Measurements from ENCODE around the gene RBMS3.
"Not testable (repeated sequence)": the region's sequence is repeated elsewhere in the genome, so short reads cannot be mapped to it uniquely, and the experiment has no call there.

RBMS3 gene

GRCh38 chr3:29493109-29493508, 212.2 kb downstream of the RBMS3 start:
- no peak for DNase-seq

DNA sequence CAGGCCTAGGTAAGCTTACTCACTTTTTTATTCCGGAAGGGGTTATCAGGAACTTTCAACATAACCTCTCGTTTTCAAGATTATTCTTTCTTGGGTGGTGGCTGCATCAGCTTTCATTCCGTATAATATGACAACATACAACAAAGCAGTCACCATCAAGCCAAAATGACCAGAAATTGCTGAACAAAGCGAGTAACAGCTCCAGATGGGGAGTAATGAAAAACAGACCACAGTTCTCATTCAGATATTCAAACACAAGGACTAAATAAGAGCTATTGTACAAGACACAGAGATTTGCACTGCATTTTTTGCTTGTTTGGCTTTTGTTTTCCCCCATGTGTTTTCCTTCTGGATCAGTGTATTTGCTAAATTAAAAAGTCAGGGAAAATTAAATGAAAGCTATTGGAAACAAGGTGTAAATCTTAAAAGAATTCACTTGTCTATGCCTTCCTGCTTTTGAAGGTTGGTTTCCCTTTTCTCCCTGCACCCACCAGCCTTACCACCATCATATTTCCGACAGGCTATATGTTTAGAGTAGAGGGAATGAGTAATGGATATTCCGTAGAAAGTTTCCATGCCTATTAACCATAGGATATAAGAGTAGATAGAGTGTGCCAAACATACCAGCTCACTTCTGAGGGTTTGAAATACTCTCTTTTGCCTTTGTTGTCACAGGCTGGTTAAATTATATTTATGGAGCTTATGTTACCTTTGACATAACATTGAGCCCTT, 213.6 kb downstream of the RBMS3 start:
- DNase-seq: no peak

GRCh38 chr3:29497282-29497681, 216.4 kb downstream of the RBMS3 start:
- DNase-seq: no peak

- no peak for DNase-seq
Measured at GRCh38 chr3:29502771-29503170, 221.9 kb downstream of the RBMS3 start.

GRCh38 chr3:29503314-29503713, 222.4 kb downstream of the RBMS3 start:
- DNase-seq: no peak

GRCh38 chr3:29503958-29504357, 223.1 kb downstream of the RBMS3 start:
- DNase-seq: no peak

DNA sequence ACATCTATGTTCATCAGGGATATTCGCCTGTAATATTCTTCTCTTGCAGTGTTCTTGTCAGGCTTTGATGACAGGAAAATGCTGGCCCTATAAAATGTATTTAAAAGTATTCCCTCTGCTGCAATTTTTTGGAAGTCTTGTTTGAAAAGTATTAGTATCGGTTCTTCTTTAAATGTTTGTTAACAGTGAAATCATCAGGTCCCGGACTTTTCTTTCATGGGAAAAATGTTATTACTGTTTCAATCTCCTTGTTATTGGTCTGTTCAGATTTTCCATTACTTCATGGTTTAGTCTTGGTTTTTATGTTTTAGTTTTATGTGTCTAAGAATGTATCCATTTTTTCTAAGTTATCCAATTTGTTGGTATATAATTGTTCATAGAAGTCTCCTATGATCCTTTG, 225.6 kb downstream of the RBMS3 start:
- DNase-seq: no peak

DNA sequence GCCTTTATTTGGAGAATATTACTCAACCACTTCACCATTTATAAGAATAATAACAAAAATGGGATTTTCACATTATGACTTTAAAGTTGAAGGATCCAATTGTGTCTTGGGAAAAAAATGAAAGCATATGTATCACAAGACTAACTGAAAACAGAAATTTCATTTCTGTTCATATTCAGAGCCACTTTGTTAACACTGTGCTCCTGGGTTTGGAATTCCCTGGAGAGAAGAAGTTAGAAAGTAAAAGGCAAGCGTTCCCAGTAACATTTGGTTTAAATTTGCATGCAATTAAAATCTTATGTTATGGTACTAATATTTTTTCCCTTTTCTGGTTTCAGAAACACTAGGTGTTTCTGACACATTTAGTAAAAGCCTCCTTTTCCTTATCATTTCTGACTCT, 230.8 kb downstream of the RBMS3 start:
- no peak for DNase-seq

GRCh38 chr3:29512641-29513040, 231.8 kb downstream of the RBMS3 start:
- no peak for DNase-seq

DNA sequence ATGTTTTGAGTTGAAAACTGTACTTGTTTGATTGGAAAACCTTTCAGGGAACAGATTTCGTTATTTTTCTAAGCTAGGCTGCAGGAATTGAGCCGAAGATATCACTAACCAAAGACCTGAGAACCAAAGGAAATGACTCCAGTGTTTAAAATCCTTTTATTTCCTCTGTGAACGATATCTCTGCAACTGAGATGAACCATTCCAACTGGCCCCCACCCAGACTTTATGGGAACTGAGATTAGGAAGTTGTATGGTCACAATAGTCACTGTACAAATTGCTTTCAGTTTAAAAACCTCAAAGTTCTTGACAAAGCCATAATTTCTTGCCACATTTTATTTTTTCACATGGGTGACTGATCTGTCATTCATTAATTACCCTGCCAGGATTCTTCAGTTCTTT, 232.4 kb downstream of the RBMS3 start:
- DNase-seq: no peak

DNA sequence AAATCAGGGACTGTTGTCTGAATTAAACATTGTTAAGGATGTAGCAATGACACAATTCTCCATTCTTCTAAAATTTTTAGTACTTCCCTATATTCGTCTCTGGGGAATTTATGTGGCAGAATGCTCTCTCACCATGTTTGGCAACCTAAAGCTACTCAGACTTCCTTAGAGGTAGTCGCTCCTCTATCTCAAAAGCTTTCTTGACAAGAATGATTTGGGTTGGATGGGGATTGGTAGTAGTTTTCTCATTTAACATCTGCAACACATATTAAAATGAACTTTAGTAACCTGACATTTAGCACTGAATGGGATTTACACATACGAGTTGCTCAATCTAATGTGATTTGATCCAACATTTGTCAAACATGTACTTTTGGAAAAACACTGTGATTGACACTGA, 233.3 kb downstream of the RBMS3 start:
- DNase-seq: no peak

DNA sequence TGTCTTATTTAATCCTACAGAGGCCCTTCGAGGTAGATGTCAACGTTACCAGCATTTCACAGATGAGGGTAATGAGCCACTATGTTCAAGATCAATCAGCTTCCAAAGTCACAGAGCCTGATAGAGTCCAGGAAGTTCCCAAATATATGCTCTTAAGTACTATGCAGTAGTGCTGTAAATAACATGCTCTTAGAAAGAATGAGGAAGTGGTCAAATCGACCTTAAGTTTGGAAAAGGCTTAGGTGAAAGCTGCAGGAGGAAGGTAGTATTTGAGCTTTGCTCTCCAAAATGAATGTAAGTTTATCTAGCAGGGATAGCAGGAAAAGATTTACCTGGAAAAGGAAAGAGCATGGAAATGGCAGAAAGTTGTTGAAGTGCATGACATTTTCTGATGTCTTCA, 234.0 kb downstream of the RBMS3 start:
- no peak for DNase-seq

DNA sequence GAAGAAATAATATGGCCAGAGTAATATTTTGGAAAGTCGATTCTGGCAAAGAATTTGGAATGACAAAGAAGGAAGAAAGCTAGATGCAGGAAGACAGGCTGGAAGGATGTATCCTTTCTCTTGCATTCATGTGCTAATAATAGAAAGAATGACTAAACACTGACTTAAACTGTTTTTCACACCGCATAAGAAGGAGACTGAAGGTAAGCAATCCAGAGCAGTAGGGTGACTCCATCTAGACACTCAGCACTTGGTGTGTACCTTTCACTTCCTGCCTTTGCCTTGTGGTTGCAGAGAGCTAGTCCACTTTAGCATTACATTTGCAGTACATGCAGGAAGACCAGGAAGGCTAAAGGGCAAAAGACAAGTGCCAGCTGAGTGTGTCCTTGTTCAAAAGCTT, 234.6 kb downstream of the RBMS3 start:
- DNase-seq: no peak

DNA sequence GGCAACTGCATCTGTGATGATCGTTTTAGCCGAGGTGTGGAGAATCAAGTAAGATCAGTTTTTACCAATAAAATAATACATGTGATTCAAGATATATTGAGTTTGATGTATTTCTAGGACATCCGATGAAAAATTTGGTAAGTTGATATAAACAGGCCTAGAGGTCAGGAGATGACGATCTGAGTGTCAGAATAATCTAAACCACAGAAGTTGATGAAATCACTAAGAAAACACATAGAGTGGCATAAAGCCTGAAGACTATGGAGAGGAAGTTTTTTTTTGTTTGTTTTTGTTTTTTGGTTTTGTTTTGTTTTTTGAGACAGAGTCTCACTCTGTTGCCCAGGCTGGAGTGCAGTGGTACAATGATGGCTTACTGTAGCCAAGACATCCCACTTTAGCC, 235.3 kb downstream of the RBMS3 start:
- no peak for DNase-seq

DNA sequence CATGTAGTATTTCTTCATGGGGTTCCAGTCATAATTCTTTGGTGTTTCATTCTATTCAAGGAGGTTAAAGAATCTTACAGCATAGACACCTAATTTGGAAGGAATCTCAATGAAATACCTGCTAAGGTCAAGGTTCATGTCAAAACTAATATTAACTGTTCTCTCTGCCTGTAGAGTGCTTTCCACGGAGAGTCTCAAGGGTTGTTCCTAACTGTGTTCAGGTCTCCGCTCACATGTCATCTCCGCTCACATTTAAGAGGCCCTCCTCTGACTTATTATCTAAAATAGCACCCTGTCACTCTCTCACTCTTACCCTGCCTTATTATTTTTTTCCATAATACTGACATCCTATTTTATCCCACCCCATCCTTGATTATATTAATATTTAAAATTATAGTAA, 239.9 kb downstream of the RBMS3 start:
- DNase-seq: no peak

DNA sequence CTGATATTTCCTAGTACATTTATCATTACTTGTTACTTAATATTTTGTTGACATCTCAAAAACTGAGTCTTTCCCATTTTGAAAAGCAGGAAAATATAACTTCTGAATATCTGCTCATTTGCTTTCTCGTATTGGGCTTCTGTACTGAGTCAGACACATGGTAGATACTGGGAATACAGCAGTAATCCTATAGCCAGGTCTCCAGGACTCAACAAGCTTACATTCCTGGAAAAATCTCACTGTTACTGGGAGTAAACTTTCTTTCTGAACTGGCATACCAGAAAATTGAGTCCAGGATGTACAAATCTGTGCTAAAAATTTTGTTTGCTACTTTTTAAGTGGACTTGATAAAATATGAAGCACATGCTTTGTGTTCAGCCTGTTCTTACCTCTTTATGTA, 240.4 kb downstream of the RBMS3 start:
- DNase-seq: no peak

GRCh38 chr3:29521751-29522150, 240.9 kb downstream of the RBMS3 start:
- DNase-seq: no peak

GRCh38 chr3:29524433-29524832, 243.6 kb downstream of the RBMS3 start:
- not testable (repeated sequence) for DNase-seq

DNA sequence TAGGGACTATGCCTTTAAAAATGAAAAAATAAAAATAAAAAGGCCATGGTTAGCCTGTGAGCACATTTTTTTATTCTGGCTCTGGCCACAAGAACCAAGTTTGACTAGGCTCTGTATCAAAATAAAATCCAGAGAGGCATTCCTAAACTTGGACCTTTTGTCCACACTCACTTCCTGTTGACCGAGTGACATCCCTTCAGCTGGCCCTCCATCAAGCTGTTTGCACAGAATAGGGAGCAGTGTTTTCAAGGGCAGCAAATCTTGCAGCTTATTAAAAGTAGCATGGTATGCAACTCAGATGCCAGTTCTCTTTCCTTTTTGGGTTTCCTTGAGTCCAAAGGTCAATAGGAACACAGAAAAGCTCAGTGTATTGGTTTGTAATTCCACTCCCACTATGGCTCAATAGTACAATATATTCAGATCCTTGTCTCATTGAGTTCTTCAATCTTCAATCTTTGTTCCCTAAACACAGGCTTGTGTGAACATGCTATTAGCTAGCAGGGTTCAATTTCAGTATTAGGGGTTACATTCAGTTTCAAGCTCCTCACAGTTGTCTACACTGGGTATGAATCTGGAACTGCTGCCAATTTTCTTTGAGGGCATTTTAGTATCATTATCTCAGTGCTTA, 244.5 kb downstream of the RBMS3 start:
- no peak for DNase-seq

GRCh38 chr3:29527246-29527645, 246.4 kb downstream of the RBMS3 start:
- no peak for DNase-seq

GRCh38 chr3:29531644-29532043, 250.8 kb downstream of the RBMS3 start:
- DNase-seq: no peak

DNA sequence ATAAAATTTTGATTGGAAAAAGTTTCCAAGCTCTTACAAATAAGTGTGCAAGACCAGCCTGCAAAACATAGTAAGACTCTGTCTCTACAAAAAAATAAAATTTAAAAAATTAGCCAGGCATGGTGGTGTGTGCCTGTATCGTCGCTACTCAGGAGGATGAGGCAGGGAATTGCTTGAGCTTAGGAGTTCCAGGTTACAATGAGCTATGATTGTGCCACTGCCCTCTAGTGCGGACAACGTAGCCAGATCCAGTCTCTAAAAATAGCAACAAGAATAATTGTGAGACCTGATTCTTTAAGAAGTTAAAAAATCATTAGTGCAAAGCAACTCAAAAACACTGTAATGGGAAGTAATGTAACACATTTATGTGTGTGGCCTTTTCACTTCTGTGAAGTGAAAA, 251.6 kb downstream of the RBMS3 start:
- no peak for DNase-seq

- no peak for DNase-seq
Measured at GRCh38 chr3:29534006-29534405, 253.1 kb downstream of the RBMS3 start.

GRCh38 chr3:29536016-29536758, 255.3 kb downstream of the RBMS3 start:
- DNase-seq: no peak
